ENCODE results near the gene NAT14.
A peak's percentile ranks its signal among the peaks of the same experiment; 100 is the strongest.

GRCh38 chr19:55472463-55472862 is 12.5 kb upstream of the NAT14 start:
- no peak for TF ChIP-seq CTCF (IDR thresholded peaks at IDR 0.05 in 2 of 3, conservative IDR thresholded peaks at IDR 0.05 in 1 of 3; ENCODE audit: borderline replicate concordance in 1 of 3, insufficient read depth in 1 of 3, low read depth in 2 of 3, low read length in 2 of 3)
- TF ChIP-seq SIN3A (IDR thresholded peaks at IDR 0.05; ENCODE audit: low read depth) = peak; percentile 66; the same call in 1 of the 2 replicates
- TF ChIP-seq MAX (IDR thresholded peaks at IDR 0.05) = peak; percentile 92
- no peak for TF ChIP-seq ZFX (IDR thresholded peaks at IDR 0.05)
- no peak for TF ChIP-seq ZNF274 (IDR thresholded peaks at IDR 0.05; ENCODE audit: low read depth, low read length)
- TF ChIP-seq REST (IDR thresholded peaks at IDR 0.05; ENCODE audit: low read depth) = no peak
- TF ChIP-seq POLR2AphosphoS5 (IDR thresholded peaks at IDR 0.05; ENCODE audit: low read depth, low read length) = peak; percentile 80
- TF ChIP-seq POLR2A (IDR thresholded peaks at IDR 0.05; ENCODE audit: borderline replicate concordance, extremely low read depth, insufficient read depth, insufficient read length) = no peak
